GM12878 (cell line): ENCODE results near the gene ENDOV. TPM values are rescaled to one million over a fixed set of nuclear protein-coding genes. Genes with fewer than 3 reads are reported as not detected.

ENCODE experiments used
- ATAC-seq: fragments of 200-7000 bp; cut with Tn5 transposase; 3 replicates; pipeline ENCODE4 v1.9.1; 2020; ENCODE audit warnings: mild to moderate bottlenecking, moderate library complexity
- BruUV-seq: library from RNA; stranded (reverse); fragments of 400-500 nt; replicated peaks from 2 replicates; lab custom pipeline; 2021; lab: Mats Ljungman, UMichigan
- CTCF ChIA-PET: fragments of 300-600 bp; sonication (Branson Sonifier 250); formaldehyde crosslinking; extraction: SDS; loops from one replicate; lab custom pipeline; 2021; ENCODE audit warnings: inconsistent platforms; lab: Yijun Ruan, JAX
- POLR2A ChIA-PET: fragments of 350-600 bp; formaldehyde crosslinking; extraction: SDS; loops from one replicate; lab custom pipeline; 2021; ENCODE audit warnings: inconsistent platforms; lab: Charles Lee
- RAD21 ChIA-PET: fragments of 300-600 bp; sonication (Branson Sonifier 250); formaldehyde crosslinking; loops from one replicate; lab custom pipeline; 2023; ENCODE audit warnings: antibody characterized with exemption; ENCODE audit not compliant: unreplicated experiment; lab: Charles Lee
- SMC1A ChIA-PET: fragments of 300-600 bp; sonication (Branson Sonifier 250); formaldehyde crosslinking; loops from one replicate; lab custom pipeline; 2023; ENCODE audit not compliant: unreplicated experiment, uncharacterized antibody; lab: Charles Lee
- DNase-seq: peaks from one replicate; pipeline ENCODE4 v3.0.0-alpha.2; 2011; ENCODE audit warnings: low read depth, low spot score
- FAIRE-seq: peaks from 3 replicates; lab custom pipeline; 2011; peaks lifted over from hg19 to GRCh38; lab: Jason Lieb, UNC
- H2AFZ ChIP-seq: 2 replicates; pipeline ENCODE4 v1.6.0; 2011; ENCODE audit warnings: low read depth, low read length, control low read depth; ENCODE audit not compliant: control insufficient read depth
- H3K27ac ChIP-seq: 2 replicates; pipeline ENCODE4 v1.5.1; 2011; ENCODE audit warnings: control low read depth; ENCODE audit not compliant: control insufficient read depth, insufficient read depth
- H3K27me3 ChIP-seq, 2 experiments: replicated peaks in 1 of 2; 2 replicates each; pipeline versions ENCODE4 v1.6.0 to v1.6.1; 2011; ENCODE audit warnings: low read length in 1 of 2; ENCODE audit not compliant: control insufficient read depth in 2 of 2, insufficient read depth in 2 of 2
- H3K36me3 ChIP-seq, 2 experiments: 2 replicates each; pipeline ENCODE4 v1.5.1; 2011; ENCODE audit warnings: low read length in 1 of 2; ENCODE audit not compliant: control insufficient read depth in 2 of 2, insufficient read depth in 2 of 2
- H3K4me1 ChIP-seq: 2 replicates; pipeline ENCODE4 v1.6.1; 2011; ENCODE audit warnings: mild to moderate bottlenecking, low read length, moderate library complexity, mixed read lengths; ENCODE audit not compliant: control insufficient read depth, insufficient read depth
- H3K4me2 ChIP-seq: 2 replicates; pipeline ENCODE4 v1.6.0; 2011; ENCODE audit warnings: control low read depth; ENCODE audit not compliant: control insufficient read depth, insufficient read depth
- H3K4me3 ChIP-seq: fragments of 200-600 bp; sonication (generic); 2 replicates; pipeline ENCODE4 v1.5.1; 2016
- H3K79me2 ChIP-seq: 2 replicates; pipeline ENCODE4 v1.6.0; 2011; ENCODE audit warnings: low read length; ENCODE audit not compliant: control insufficient read depth, insufficient read depth
- H3K9ac ChIP-seq: 2 replicates; pipeline ENCODE4 v1.8.0; 2011; ENCODE audit warnings: low read length, control low read depth, mixed read lengths; ENCODE audit not compliant: control insufficient read depth, insufficient read depth
- H3K9me3 ChIP-seq: replicated peaks from 3 replicates; pipeline ENCODE4 v1.5.1; 2011; ENCODE audit warnings: mild to moderate bottlenecking, low read length; ENCODE audit not compliant: control insufficient read depth, insufficient read depth
- H4K20me1 ChIP-seq: 2 replicates; pipeline ENCODE4 v1.6.0; 2011; ENCODE audit not compliant: control insufficient read depth, insufficient read depth
- BHLHE40 ChIP-seq, 2 experiments: fragments of 450-650 bp in 1 of 2; IDR thresholded peaks; 2 replicates each; pipeline ENCODE4 v1.6.1; 2011 to 2017; ENCODE audit warnings: low read depth in 2 of 2, borderline replicate concordance in 1 of 2, improper control_type of control experiment in 1 of 2, low read length in 1 of 2, mild to moderate bottlenecking in 1 of 2
- MYB ChIP-seq: fragments of 150-350 bp; IDR thresholded peaks from 2 replicates; pipeline ENCODE4 v1.6.1; 2014; ENCODE audit warnings: mild to moderate bottlenecking, low read depth, low read length, borderline replicate concordance
- YBX1 ChIP-seq: fragments of 450-650 bp; IDR thresholded peaks from 2 replicates; pipeline ENCODE4 v1.6.1; 2016; ENCODE audit warnings: antibody characterized with exemption
- ZNF24 ChIP-seq: fragments of 450-650 bp; IDR thresholded peaks from 2 replicates; pipeline ENCODE4 v1.6.1; 2017; ENCODE audit warnings: antibody characterized with exemption, mild to moderate bottlenecking
- WGBS: methylation state at CpG from one replicate; pipeline ENCODE4 v1.1.6; 2016; ENCODE audit warnings: low lambda C conversion rate; ENCODE audit not compliant: insufficient replicate concordance, insufficient coverage; ENCODE audit errors: missing lambda C conversion rate; 5-methylcytosine and 5-hydroxymethylcytosine counted together
- in situ Hi-C: fragments of 300-500 bp; cut with MboI; formaldehyde crosslinking; loops from 9 replicates; pipeline ENCODE4 v1.14.3; 2018; ENCODE audit warnings: mixed read lengths
- intact Hi-C: fragments of 100-400 bp; cut with micrococcal nuclease; formaldehyde crosslinking; loops from one replicate; pipeline ENCODE4 v1.14.2; 2022; ENCODE audit not compliant: unreplicated experiment
- polyA plus RNA-seq, 11 experiments: library from polyadenylated mRNA; depleted of rRNA in 4 of 11; unstranded in 6 of 11; stranded (reverse) in 5 of 11; fragments of >200 nt; fragmentation: Nextera tagmentation in 4 of 11; fragmentation: Illumina TruSeq in 1 of 11; extraction: Ambion mirVana in 4 of 11; extraction: Trizol in 1 of 11; gene quantifications; 1 replicate in 1 of 11; 2 replicates in 10 of 11; pipeline versions ENCODE4 v1.2.1 to v1.2.3, GENCODE V29; 2011 to 2016; ENCODE audit warnings: inconsistent platforms in 2 of 11, missing spikeins in 2 of 11, low read depth in 1 of 11
- total RNA-seq, 4 experiments: library from RNA; depleted of rRNA in 3 of 4; stranded (reverse); fragments of >200 nt in 3 of 4; fragmentation: Illumina TruSeq in 1 of 4; extraction: Trizol in 1 of 4; gene quantifications; 2 replicates each; pipeline versions ENCODE4 v1.2.1 to v1.2.3, GENCODE V29; 2013 to 2021
- TF ChIP-seq, protein P1 (sequence below): IDR thresholded peaks from 2 replicates; pipeline ENCODE4 v1.6.1; 2012; ENCODE audit warnings: improper control_type of control experiment, low read depth, low read length; ENCODE audit not compliant: insufficient replicate concordance
- TF ChIP-seq, protein P2 (sequence below): fragments of 450-650 bp; IDR thresholded peaks from 2 replicates; pipeline ENCODE4 v1.6.1; 2018; ENCODE audit warnings: borderline replicate concordance, mild to moderate bottlenecking; ENCODE audit not compliant: partially characterized antibody
- TF ChIP-seq, protein P3 (sequence below): IDR thresholded peaks from 2 replicates; pipeline ENCODE4 v1.6.1; 2012; ENCODE audit warnings: mild to moderate bottlenecking, low read depth, low read length

Gene ENDOV
- total and polyA plus RNA-seq, 10 of the 15 experiments (the other 5 are each of a cell fraction or from before 2014, with no cell fraction given): 0.63 to 11.9 (median 8.1) TPM

DNA sequence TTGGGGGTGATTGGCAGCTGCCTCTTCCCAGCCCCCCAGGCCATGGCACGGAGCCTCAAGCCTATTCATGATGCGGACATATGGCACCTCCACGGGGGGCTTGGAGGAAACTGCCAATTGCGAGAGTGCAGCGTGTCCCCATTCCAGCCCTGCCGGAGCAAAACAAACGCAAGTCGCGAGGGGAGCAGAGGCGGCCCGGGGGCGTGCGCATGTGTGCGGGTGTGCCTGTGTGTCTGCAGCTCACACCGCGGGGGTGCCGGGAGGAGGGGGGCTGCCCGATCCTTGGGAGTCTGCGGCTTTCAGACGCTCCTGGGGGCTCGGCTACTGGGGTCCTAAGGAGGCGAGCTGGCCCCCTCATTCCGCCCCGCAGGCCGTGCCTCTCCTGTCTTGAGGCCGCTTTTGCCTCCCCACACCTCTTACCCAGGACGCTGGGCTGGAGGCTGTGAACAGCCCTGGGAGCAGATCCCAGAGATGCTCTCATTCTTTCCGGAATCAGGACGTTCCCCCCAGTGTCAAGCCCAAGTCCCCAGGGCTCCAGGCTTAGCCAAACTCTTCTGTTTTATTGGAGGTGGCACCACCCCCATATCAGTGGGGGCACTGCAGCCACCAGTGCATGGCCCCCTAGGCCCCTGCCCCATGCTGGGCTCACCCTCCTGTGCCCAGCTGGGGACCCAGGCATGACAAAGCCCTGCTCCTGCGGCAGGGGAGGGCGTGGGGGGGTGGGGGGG lies 29.1 kb downstream of the ENDOV start (continued):
- TF ChIP-seq, protein P1, sequence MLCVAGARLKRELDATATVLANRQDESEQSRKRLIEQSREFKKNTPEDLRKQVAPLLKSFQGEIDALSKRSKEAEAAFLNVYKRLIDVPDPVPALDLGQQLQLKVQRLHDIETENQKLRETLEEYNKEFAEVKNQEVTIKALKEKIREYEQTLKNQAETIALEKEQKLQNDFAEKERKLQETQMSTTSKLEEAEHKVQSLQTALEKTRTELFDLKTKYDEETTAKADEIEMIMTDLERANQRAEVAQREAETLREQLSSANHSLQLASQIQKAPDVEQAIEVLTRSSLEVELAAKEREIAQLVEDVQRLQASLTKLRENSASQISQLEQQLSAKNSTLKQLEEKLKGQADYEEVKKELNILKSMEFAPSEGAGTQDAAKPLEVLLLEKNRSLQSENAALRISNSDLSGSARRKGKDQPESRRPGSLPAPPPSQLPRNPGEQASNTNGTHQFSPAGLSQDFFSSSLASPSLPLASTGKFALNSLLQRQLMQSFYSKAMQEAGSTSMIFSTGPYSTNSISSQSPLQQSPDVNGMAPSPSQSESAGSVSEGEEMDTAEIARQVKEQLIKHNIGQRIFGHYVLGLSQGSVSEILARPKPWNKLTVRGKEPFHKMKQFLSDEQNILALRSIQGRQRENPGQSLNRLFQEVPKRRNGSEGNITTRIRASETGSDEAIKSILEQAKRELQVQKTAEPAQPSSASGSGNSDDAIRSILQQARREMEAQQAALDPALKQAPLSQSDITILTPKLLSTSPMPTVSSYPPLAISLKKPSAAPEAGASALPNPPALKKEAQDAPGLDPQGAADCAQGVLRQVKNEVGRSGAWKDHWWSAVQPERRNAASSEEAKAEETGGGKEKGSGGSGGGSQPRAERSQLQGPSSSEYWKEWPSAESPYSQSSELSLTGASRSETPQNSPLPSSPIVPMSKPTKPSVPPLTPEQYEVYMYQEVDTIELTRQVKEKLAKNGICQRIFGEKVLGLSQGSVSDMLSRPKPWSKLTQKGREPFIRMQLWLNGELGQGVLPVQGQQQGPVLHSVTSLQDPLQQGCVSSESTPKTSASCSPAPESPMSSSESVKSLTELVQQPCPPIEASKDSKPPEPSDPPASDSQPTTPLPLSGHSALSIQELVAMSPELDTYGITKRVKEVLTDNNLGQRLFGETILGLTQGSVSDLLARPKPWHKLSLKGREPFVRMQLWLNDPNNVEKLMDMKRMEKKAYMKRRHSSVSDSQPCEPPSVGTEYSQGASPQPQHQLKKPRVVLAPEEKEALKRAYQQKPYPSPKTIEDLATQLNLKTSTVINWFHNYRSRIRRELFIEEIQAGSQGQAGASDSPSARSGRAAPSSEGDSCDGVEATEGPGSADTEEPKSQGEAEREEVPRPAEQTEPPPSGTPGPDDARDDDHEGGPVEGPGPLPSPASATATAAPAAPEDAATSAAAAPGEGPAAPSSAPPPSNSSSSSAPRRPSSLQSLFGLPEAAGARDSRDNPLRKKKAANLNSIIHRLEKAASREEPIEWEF: no peak
- no peak for TF ChIP-seq MYB
- no peak for TF ChIP-seq BHLHE40 (IDR thresholded peaks at IDR 0.05; ENCODE audit: borderline replicate concordance in 1 of 2, low read depth in 2 of 2, low read length in 1 of 2)

DNA sequence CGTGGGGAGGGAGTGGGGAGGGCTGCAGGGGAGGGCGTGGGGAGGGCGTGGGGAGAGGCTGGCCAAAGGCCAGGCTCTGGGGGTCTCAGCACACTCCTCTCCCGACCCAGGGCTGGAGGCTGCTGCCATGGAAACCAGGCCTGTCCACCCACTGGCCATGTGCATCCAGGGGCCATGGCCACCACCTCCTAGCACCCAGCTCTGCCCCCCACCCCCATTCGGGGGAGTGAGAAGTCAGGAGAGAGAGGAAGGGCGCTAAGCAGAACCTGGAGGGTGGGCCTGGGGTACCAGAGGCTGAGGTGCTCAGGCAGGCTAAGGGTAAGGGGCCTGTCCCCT lies 29.6 kb downstream of the ENDOV start:
- Histone ChIP-seq H4K20me1 (no peaks in the 10 kb centered on the region), H3K4me3 (no peak overlapping the region), H3K27ac (no peak overlapping the region), H3K4me2 (no peak overlapping the region), H3K9ac (no peak overlapping the region), H2AFZ (no peak overlapping the region), H3K9me3 (no peaks in the 10 kb centered on the region), H3K27me3 (no peaks in the 10 kb centered on the region; a peak in 1 of 4 replicates), H3K4me1 (no peaks in the 10 kb centered on the region), H3K79me2 (no peaks in the 10 kb centered on the region), H3K36me3 (no peaks in the 10 kb centered on the region)
- WGBS: 0% methylated on average over 3 of the region's 6 CpGs
- ATAC-seq (no peak), DNase-seq (no peak), FAIRE-seq (no peak)
- ChIA-PET SMC1A (no interaction called here), POLR2A (no interaction called here), CTCF (no interaction called here), RAD21 (no interaction called here)
- no TSS peak for BruUV-seq
- intact Hi-C loops (no loop called here), in situ Hi-C loops (no loop called here)
- TF ChIP-seq, protein P2, sequence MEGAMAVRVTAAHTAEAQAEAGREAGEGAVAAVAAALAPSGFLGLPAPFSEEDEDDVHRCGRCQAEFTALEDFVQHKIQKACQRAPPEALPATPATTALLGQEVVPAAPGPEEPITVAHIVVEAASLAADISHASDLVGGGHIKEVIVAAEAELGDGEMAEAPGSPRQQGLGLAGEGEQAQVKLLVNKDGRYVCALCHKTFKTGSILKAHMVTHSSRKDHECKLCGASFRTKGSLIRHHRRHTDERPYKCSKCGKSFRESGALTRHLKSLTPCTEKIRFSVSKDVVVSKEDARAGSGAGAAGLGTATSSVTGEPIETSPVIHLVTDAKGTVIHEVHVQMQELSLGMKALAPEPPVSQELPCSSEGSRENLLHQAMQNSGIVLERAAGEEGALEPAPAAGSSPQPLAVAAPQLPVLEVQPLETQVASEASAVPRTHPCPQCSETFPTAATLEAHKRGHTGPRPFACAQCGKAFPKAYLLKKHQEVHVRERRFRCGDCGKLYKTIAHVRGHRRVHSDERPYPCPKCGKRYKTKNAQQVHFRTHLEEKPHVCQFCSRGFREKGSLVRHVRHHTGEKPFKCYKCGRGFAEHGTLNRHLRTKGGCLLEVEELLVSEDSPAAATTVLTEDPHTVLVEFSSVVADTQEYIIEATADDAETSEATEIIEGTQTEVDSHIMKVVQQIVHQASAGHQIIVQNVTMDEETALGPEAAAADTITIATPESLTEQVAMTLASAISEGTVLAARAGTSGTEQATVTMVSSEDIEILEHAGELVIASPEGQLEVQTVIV: no peak
- TF ChIP-seq ZNF24 (no peak), YBX1 (no peak)
- TF ChIP-seq, protein P3, sequence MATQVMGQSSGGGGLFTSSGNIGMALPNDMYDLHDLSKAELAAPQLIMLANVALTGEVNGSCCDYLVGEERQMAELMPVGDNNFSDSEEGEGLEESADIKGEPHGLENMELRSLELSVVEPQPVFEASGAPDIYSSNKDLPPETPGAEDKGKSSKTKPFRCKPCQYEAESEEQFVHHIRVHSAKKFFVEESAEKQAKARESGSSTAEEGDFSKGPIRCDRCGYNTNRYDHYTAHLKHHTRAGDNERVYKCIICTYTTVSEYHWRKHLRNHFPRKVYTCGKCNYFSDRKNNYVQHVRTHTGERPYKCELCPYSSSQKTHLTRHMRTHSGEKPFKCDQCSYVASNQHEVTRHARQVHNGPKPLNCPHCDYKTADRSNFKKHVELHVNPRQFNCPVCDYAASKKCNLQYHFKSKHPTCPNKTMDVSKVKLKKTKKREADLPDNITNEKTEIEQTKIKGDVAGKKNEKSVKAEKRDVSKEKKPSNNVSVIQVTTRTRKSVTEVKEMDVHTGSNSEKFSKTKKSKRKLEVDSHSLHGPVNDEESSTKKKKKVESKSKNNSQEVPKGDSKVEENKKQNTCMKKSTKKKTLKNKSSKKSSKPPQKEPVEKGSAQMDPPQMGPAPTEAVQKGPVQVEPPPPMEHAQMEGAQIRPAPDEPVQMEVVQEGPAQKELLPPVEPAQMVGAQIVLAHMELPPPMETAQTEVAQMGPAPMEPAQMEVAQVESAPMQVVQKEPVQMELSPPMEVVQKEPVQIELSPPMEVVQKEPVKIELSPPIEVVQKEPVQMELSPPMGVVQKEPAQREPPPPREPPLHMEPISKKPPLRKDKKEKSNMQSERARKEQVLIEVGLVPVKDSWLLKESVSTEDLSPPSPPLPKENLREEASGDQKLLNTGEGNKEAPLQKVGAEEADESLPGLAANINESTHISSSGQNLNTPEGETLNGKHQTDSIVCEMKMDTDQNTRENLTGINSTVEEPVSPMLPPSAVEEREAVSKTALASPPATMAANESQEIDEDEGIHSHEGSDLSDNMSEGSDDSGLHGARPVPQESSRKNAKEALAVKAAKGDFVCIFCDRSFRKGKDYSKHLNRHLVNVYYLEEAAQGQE: no peak
